HepG2 (cell line): Measurements from ENCODE around the gene AHRR. TPM values are rescaled to one million over a fixed set of nuclear protein-coding genes. Genes with fewer than 3 reads are reported as not detected.

ENCODE experiments used
- BRD4 ChIP-seq: sonication (generic); formaldehyde crosslinking; IDR thresholded peaks from 2 replicates; pipeline ENCODE4 v1.4.0; 2020; ENCODE audit warnings: missing genetic modification reagents
- DR1 ChIP-seq: sonication (generic); formaldehyde crosslinking; IDR thresholded peaks from 2 replicates; pipeline ENCODE4 v1.8.0; 2021; ENCODE audit warnings: mild to moderate bottlenecking, missing genetic modification reagents, inconsistent platforms
- EED ChIP-seq: sonication (generic); formaldehyde crosslinking; IDR thresholded peaks from 2 replicates; pipeline ENCODE4 v1.5.0; 2020; ENCODE audit warnings: mild to moderate bottlenecking, missing genetic modification reagents
- EP300 ChIP-seq, 3 experiments: sonication (generic) in 1 of 3; formaldehyde crosslinking in 1 of 3; IDR thresholded peaks; 2 replicates each; pipeline versions ENCODE4 v1.5.1 to v1.6.1; 2011 to 2020; ENCODE audit warnings: low read depth in 2 of 3, low read length in 2 of 3, borderline replicate concordance in 1 of 3, improper control_type of control experiment in 1 of 3, mild to moderate bottlenecking in 1 of 3, missing genetic modification reagents in 1 of 3, moderate library complexity in 1 of 3
- HNRNPL ChIP-seq: fragments of 200-400 bp; formaldehyde crosslinking; IDR thresholded peaks from 2 replicates; pipeline ENCODE4 v1.6.1; 2017; ENCODE audit warnings: mild to moderate bottlenecking, low read depth, low read length
- KDM5A ChIP-seq: fragments of 200-600 bp; sonication (generic); IDR thresholded peaks from 2 replicates; pipeline ENCODE4 v1.7.0; 2018; ENCODE audit warnings: antibody characterized with exemption, mild to moderate bottlenecking, low read length, borderline replicate concordance
- PHF20 ChIP-seq: sonication (generic); formaldehyde crosslinking; IDR thresholded peaks from 2 replicates; pipeline ENCODE4 v1.5.0; 2020; ENCODE audit warnings: mild to moderate bottlenecking, missing genetic modification reagents
- PHF8 ChIP-seq: sonication (generic); formaldehyde crosslinking; IDR thresholded peaks from 2 replicates; pipeline ENCODE4 v1.5.0; 2020; ENCODE audit warnings: missing genetic modification reagents
- SMAD9 ChIP-seq: sonication (generic); formaldehyde crosslinking; IDR thresholded peaks from 2 replicates; pipeline ENCODE4 v1.5.1; 2020; ENCODE audit warnings: mild to moderate bottlenecking, missing genetic modification reagents
- YY1 ChIP-seq: IDR thresholded peaks from 2 replicates; pipeline ENCODE4 v1.6.1; 2011; ENCODE audit warnings: low read length, low read depth, moderate library complexity, mild to moderate bottlenecking; ENCODE audit not compliant: insufficient read depth, insufficient replicate concordance
- ZBTB7B ChIP-seq: sonication (generic); formaldehyde crosslinking; IDR thresholded peaks from 2 replicates; pipeline ENCODE4 v1.4.0; 2020; ENCODE audit warnings: missing genetic modification reagents
- ZMYM4 ChIP-seq: sonication (generic); formaldehyde crosslinking; IDR thresholded peaks from 2 replicates; pipeline ENCODE4 v1.8.1; 2023; ENCODE audit warnings: mild to moderate bottlenecking, missing genetic modification reagents
- ZNF124 ChIP-seq: sonication (generic); formaldehyde crosslinking; IDR thresholded peaks from 2 replicates; pipeline ENCODE4 v1.4.0; 2020; ENCODE audit warnings: missing genetic modification reagents
- ZNF557 ChIP-seq: sonication (generic); formaldehyde crosslinking; IDR thresholded peaks from 2 replicates; pipeline ENCODE4 v1.4.0; 2020; ENCODE audit warnings: missing genetic modification reagents
- ZNF839 ChIP-seq: sonication (generic); formaldehyde crosslinking; IDR thresholded peaks from 2 replicates; pipeline ENCODE4 v1.4.0; 2020; ENCODE audit warnings: missing genetic modification reagents, mild to moderate bottlenecking, borderline replicate concordance
- ZNF850 ChIP-seq: sonication (generic); formaldehyde crosslinking; conservative IDR thresholded peaks from 2 replicates; pipeline ENCODE4 v1.9.0; 2021; ENCODE audit warnings: mild to moderate bottlenecking, missing genetic modification reagents
- ZSCAN30 ChIP-seq: sonication (generic); formaldehyde crosslinking; IDR thresholded peaks from 2 replicates; pipeline ENCODE4 v1.5.0; 2020; ENCODE audit warnings: mild to moderate bottlenecking, missing genetic modification reagents
- ZSCAN9 ChIP-seq: IDR thresholded peaks from 2 replicates; pipeline ENCODE4 v1.6.1; 2016; ENCODE audit warnings: borderline replicate concordance
- polyA plus RNA-seq, 8 experiments: library from polyadenylated mRNA; depleted of rRNA in 3 of 8; stranded (reverse) in 7 of 8; unstranded in 1 of 8; fragments of >200 nt; fragmentation: Illumina TruSeq in 4 of 8; extraction: Trizol in 4 of 8; gene quantifications; 2 replicates each; pipeline versions ENCODE4 v1.2.1 to v1.2.3, GENCODE V29; 2011 to 2016; ENCODE audit warnings: low read depth in 4 of 8, missing spikeins in 1 of 8, mixed read lengths in 1 of 8; ENCODE audit not compliant: insufficient read depth in 1 of 8
- total RNA-seq, 5 experiments: library from RNA; depleted of rRNA; stranded (reverse); fragments of >200 nt; fragmentation: Illumina TruSeq; extraction: Trizol; gene quantifications; 2 replicates each; pipeline ENCODE4 v1.2.3, GENCODE V29; 2016; ENCODE audit warnings: low read depth in 1 of 5
- TF ChIP-seq, protein P1 (sequence below): sonication (generic); formaldehyde crosslinking; IDR thresholded peaks from 2 replicates; pipeline ENCODE4 v1.5.1; 2020; ENCODE audit warnings: mild to moderate bottlenecking, missing genetic modification reagents, moderate library complexity
- TF ChIP-seq, protein P2 (sequence below): sonication (generic); formaldehyde crosslinking; IDR thresholded peaks from 2 replicates; pipeline ENCODE4 v1.4.0; 2020; ENCODE audit warnings: mild to moderate bottlenecking, missing genetic modification reagents

AHRR gene
- total and polyA plus RNA-seq, 2 of the 13 experiments (the other 11 are each of a cell fraction or from before 2014, with no cell fraction given): 0.28 to 0.35 TPM

DNA sequence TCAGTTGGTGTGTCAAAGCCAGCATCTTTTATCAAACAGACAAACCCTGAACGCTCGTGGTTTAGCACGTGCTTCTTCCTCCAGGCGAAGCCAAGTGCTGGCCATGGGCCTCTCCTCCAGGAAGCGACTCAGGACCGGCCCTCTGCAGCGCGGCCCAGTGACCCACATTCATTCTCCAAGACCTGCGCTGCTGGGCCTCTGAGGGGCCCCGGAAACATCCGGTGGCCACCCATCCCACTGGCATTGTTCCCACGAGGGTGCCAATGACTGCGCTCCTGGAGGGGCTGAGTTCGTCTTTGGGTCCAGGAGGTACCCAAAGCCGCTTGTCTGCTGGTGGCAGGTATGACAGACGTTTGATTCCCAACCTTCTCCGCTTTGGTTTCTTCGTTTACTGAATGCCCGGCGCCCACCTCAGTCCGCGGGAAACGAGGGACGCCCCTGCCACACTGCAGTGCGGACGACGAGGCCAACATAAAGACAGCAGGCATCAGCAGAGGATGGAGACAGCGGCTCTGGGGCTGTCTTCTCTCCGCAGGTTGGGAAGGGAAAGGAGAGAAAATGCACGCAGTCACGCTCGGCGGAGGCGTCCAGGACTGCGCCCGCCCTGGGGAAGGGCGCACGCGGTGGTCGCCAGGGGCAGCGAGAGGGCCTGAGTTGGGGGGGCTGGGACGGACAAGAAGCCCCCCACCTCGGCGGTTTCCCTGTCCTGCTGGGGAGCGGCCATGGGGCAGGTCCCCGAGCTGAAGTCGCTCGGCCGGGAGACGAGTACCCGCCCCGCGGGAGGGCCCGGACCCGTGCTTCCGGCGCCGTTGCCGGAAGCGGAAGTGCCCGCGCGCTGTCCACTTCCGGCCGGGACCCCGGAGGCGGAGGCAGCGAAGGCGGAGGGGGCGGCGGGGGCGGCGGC is 121.1 kb downstream of the AHRR start, which contains the start of gene EXOC3 (continued):
- TF ChIP-seq BRD4 (CRISPR knock-in tag) (no peak), ZSCAN9 (CRISPR knock-in tag) (peak; percentile 60; the same call in 1 of the 2 replicates), EED (CRISPR knock-in tag) (no peak), YY1 (peak; percentile 53), SMAD9 (CRISPR knock-in tag) (no peak), PHF8 (CRISPR knock-in tag) (peak; percentile 93), DR1 (CRISPR knock-in tag) (peak; percentile 40; the same call in 1 of the 2 replicates), PHF20 (CRISPR knock-in tag) (peak; percentile 90), ZMYM4 (CRISPR knock-in tag) (0 out of 2 replicates have a peak, but pooled peaks have one; percentile 39), ZBTB7B (CRISPR knock-in tag) (peak; percentile 40; the same call in 1 of the 2 replicates), HNRNPL (0 out of 2 replicates have a peak, but pooled peaks have one; percentile 32), ZSCAN30 (CRISPR knock-in tag) (no peak), ZNF124 (CRISPR knock-in tag) (no peak), ZNF850 (CRISPR knock-in tag) (0 out of 2 replicates have a peak, but pooled peaks have one; percentile 49), ZNF839 (CRISPR knock-in tag) (peak; percentile 76; the same call in 1 of the 2 replicates), EP300 (IDR thresholded peaks at IDR 0.05; ENCODE audit: low read depth in 2 of 2, low read length in 2 of 2) (no peak), EP300 (CRISPR knock-in tag; IDR thresholded peaks at IDR 0.05; ENCODE audit: borderline replicate concordance) (no peak), KDM5A (peak; percentile 41; the same call in 1 of the 2 replicates), ZNF557 (CRISPR knock-in tag) (0 out of 2 replicates have a peak, but pooled peaks have one; percentile 14)
- TF ChIP-seq, protein P1, sequence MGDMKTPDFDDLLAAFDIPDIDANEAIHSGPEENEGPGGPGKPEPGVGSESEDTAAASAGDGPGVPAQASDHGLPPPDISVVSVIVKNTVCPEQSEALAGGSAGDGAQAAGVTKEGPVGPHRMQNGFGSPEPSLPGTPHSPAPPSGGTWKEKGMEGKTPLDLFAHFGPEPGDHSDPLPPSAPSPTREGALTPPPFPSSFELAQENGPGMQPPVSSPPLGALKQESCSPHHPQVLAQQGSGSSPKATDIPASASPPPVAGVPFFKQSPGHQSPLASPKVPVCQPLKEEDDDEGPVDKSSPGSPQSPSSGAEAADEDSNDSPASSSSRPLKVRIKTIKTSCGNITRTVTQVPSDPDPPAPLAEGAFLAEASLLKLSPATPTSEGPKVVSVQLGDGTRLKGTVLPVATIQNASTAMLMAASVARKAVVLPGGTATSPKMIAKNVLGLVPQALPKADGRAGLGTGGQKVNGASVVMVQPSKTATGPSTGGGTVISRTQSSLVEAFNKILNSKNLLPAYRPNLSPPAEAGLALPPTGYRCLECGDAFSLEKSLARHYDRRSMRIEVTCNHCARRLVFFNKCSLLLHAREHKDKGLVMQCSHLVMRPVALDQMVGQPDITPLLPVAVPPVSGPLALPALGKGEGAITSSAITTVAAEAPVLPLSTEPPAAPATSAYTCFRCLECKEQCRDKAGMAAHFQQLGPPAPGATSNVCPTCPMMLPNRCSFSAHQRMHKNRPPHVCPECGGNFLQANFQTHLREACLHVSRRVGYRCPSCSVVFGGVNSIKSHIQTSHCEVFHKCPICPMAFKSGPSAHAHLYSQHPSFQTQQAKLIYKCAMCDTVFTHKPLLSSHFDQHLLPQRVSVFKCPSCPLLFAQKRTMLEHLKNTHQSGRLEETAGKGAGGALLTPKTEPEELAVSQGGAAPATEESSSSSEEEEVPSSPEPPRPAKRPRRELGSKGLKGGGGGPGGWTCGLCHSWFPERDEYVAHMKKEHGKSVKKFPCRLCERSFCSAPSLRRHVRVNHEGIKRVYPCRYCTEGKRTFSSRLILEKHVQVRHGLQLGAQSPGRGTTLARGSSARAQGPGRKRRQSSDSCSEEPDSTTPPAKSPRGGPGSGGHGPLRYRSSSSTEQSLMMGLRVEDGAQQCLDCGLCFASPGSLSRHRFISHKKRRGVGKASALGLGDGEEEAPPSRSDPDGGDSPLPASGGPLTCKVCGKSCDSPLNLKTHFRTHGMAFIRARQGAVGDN (CRISPR knock-in tag): peak; percentile 84
- TF ChIP-seq, protein P2, sequence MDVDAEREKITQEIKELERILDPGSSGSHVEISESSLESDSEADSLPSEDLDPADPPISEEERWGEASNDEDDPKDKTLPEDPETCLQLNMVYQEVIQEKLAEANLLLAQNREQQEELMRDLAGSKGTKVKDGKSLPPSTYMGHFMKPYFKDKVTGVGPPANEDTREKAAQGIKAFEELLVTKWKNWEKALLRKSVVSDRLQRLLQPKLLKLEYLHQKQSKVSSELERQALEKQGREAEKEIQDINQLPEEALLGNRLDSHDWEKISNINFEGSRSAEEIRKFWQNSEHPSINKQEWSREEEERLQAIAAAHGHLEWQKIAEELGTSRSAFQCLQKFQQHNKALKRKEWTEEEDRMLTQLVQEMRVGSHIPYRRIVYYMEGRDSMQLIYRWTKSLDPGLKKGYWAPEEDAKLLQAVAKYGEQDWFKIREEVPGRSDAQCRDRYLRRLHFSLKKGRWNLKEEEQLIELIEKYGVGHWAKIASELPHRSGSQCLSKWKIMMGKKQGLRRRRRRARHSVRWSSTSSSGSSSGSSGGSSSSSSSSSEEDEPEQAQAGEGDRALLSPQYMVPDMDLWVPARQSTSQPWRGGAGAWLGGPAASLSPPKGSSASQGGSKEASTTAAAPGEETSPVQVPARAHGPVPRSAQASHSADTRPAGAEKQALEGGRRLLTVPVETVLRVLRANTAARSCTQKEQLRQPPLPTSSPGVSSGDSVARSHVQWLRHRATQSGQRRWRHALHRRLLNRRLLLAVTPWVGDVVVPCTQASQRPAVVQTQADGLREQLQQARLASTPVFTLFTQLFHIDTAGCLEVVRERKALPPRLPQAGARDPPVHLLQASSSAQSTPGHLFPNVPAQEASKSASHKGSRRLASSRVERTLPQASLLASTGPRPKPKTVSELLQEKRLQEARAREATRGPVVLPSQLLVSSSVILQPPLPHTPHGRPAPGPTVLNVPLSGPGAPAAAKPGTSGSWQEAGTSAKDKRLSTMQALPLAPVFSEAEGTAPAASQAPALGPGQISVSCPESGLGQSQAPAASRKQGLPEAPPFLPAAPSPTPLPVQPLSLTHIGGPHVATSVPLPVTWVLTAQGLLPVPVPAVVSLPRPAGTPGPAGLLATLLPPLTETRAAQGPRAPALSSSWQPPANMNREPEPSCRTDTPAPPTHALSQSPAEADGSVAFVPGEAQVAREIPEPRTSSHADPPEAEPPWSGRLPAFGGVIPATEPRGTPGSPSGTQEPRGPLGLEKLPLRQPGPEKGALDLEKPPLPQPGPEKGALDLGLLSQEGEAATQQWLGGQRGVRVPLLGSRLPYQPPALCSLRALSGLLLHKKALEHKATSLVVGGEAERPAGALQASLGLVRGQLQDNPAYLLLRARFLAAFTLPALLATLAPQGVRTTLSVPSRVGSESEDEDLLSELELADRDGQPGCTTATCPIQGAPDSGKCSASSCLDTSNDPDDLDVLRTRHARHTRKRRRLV (CRISPR knock-in tag): peak; percentile 74; the same call in 1 of the 2 replicates
